Occipital lobe (tissue), 2 donors: ENCODE results near the gene ZNF367. TPM values are rescaled to one million over a fixed set of nuclear protein-coding genes. Genes with fewer than 3 reads are reported as not detected.
"Not testable (repeated sequence)": the region's sequence is repeated elsewhere in the genome, so short reads cannot be mapped to it uniquely, and the experiment has no call there.

Source experiments
- DNase-seq: peaks from one replicate; lab custom pipeline; 2025; lab: John Stamatoyannopoulos, UW
- total RNA-seq: library from RNA; depleted of rRNA; stranded (reverse); fragments of >200 nt; gene quantifications from one replicate; pipeline ENCODE4 v1.2.3, GENCODE V29; 2014

The ZNF367 gene
- total RNA-seq, 1 donor from 2014 or later = 3.3 TPM

- DNase-seq = no peak
These were observed 54.8 kb downstream of the ZNF367 start for GRCh38 chr9:96363175-96363967.

GRCh38 chr9:96362119-96362518 lies 56.1 kb downstream of the ZNF367 start:
- DNase-seq = not testable (repeated sequence)

GRCh38 chr9:96361668-96362067 lies 56.5 kb downstream of the ZNF367 start:
- DNase-seq = no peak

- no peak for DNase-seq
These were observed 57.2 kb downstream of the ZNF367 start for GRCh38 chr9:96360976-96361375.

- not testable (repeated sequence) for DNase-seq
These were observed 57.6 kb downstream of the ZNF367 start for GRCh38 chr9:96360523-96360922.

- peak; percentile 8 for DNase-seq
These were observed 67.3 kb downstream of the ZNF367 start for GRCh38 chr9:96350866-96351265.

- DNase-seq = no peak
These were observed 69.9 kb downstream of the ZNF367 start for GRCh38 chr9:96348261-96348660.

- no peak for DNase-seq
These were observed 72.6 kb downstream of the ZNF367 start for GRCh38 chr9:96345551-96345950.

GRCh38 chr9:96344458-96345180 lies 73.6 kb downstream of the ZNF367 start:
- peak; percentile 77 for DNase-seq

- DNase-seq = no peak
These were observed 74.4 kb downstream of the ZNF367 start for GRCh38 chr9:96343515-96344360.

GRCh38 chr9:96342571-96343245 lies 75.5 kb downstream of the ZNF367 start:
- no peak for DNase-seq

GRCh38 chr9:96340707-96341106 lies 77.5 kb downstream of the ZNF367 start:
- DNase-seq = no peak

- DNase-seq = no peak
These were observed 79.9 kb downstream of the ZNF367 start for GRCh38 chr9:96338299-96338698.

Other genes with a start within 250 kb of the ZNF367 start
- gene HSD17B3, start 116.2 kb downstream of the ZNF367 start, total RNA-seq = not detected
- 2.2 TPM for gene SLC35D2, start 34.7 kb downstream of the ZNF367 start, total RNA-seq
- 10.5 TPM for gene HABP4, start 31.8 kb upstream of the ZNF367 start, total RNA-seq
- gene CDC14B, start 201.5 kb upstream of the ZNF367 start, total RNA-seq = 25.3 TPM
- gene PRXL2C, start 236.9 kb upstream of the ZNF367 start, total RNA-seq = 5.1 TPM